ENCODE data around the gene PRDM7.

GRCh38 chr16:90007015-90007414, 70.1 kb downstream of the PRDM7 start:
- TF ChIP-seq CTCF (IDR thresholded peaks at IDR 0.05; ENCODE audit: borderline replicate concordance, extremely low read depth, low read length, poor library complexity, severe bottlenecking), result no peak
- no peak for TF ChIP-seq EZH2 (IDR thresholded peaks at IDR 0.05; ENCODE audit: borderline replicate concordance, low read depth, low read length, severe bottlenecking)
